Measurements from ENCODE around the gene RPS2. TPM values are rescaled to one million over a fixed set of nuclear protein-coding genes. Genes with fewer than 3 reads are reported as not detected.

The RPS2 gene
- total RNA-seq, 1 donor from 2014 or later = 1,490 TPM

GRCh38 chr16:1978476-1979120 is 14.0 kb upstream of the RPS2 start:
- H3K9me3 ChIP-seq = no peaks in the 10 kb centered on the region
- H3K36me3 ChIP-seq = peaks cover 45% of the 10 kb centered on the region
- H3K4me3 ChIP-seq = peak overlapping the region; percentile 39
- ATAC-seq (no peak), DNase-seq (no peak)
- peak overlapping the region; percentile 65 for H3K27ac ChIP-seq
- H3K4me1 ChIP-seq = peaks cover 7% of the 10 kb centered on the region
- intact Hi-C loops (cut with DNase I) = no loop called here
- peaks cover 42% of the 10 kb centered on the region for H3K27me3 ChIP-seq
- TF ChIP-seq CTCF (IDR thresholded peaks at IDR 0.05) = no peak

GRCh38 chr16:1977875-1978268 is 13.2 kb upstream of the RPS2 start:
- no peak for DNase-seq
- no peak for ATAC-seq
- Histone ChIP-seq H3K4me1 (peaks cover 5% of the 10 kb centered on the region), H3K27ac (no peak overlapping the region), H3K4me3 (no peak overlapping the region), H3K9me3 (no peaks in the 10 kb centered on the region), H3K36me3 (peaks cover 45% of the 10 kb centered on the region), H3K27me3 (peaks cover 42% of the 10 kb centered on the region)
- intact Hi-C loops (cut with DNase I) = no loop called here
- TF ChIP-seq CTCF (IDR thresholded peaks at IDR 0.05) = no peak

GRCh38 chr16:1976951-1977874 is 12.6 kb upstream of the RPS2 start:
- ATAC-seq = no peak
- peaks cover 11% of the 10 kb centered on the region for H3K4me1 ChIP-seq
- H3K4me3 ChIP-seq = no peak overlapping the region
- no peaks in the 10 kb centered on the region for H3K9me3 ChIP-seq
- peaks cover 38% of the 10 kb centered on the region for H3K27me3 ChIP-seq
- no peak for DNase-seq
- intact Hi-C loops (cut with DNase I) = no loop called here
- peaks cover 45% of the 10 kb centered on the region for H3K36me3 ChIP-seq
- no peak for TF ChIP-seq CTCF (IDR thresholded peaks at IDR 0.05)
- H3K27ac ChIP-seq = no peak overlapping the region

GRCh38 chr16:1976216-1976520 is 11.5 kb upstream of the RPS2 start:
- DNase-seq (no peak), ATAC-seq (no peak)
- Histone ChIP-seq H3K4me3 (no peak overlapping the region), H3K4me1 (peaks cover 13% of the 10 kb centered on the region), H3K36me3 (peaks cover 45% of the 10 kb centered on the region), H3K9me3 (no peaks in the 10 kb centered on the region), H3K27me3 (peaks cover 31% of the 10 kb centered on the region), H3K27ac (no peak overlapping the region)
- intact Hi-C loops (cut with DNase I) = no loop called here
- no peak for TF ChIP-seq CTCF (IDR thresholded peaks at IDR 0.05)

- intact Hi-C loops (cut with DNase I) = no loop called here
- no peak overlapping the region for H3K27ac ChIP-seq
- peaks cover 16% of the 10 kb centered on the region for H3K4me1 ChIP-seq
- H3K9me3 ChIP-seq = no peaks in the 10 kb centered on the region
- DNase-seq (no peak), ATAC-seq (no peak)
- no peak for TF ChIP-seq CTCF (IDR thresholded peaks at IDR 0.05)
- peaks cover 25% of the 10 kb centered on the region for H3K27me3 ChIP-seq
- peaks cover 45% of the 10 kb centered on the region for H3K36me3 ChIP-seq
- no peak overlapping the region for H3K4me3 ChIP-seq
Measured at GRCh38 chr16:1975432-1976215, 11.0 kb upstream of the RPS2 start.

Measured in upper lobe of right lung (tissue), 1 donor.